ENCODE data around the gene TEX44.

The TEX44 gene

DNA sequence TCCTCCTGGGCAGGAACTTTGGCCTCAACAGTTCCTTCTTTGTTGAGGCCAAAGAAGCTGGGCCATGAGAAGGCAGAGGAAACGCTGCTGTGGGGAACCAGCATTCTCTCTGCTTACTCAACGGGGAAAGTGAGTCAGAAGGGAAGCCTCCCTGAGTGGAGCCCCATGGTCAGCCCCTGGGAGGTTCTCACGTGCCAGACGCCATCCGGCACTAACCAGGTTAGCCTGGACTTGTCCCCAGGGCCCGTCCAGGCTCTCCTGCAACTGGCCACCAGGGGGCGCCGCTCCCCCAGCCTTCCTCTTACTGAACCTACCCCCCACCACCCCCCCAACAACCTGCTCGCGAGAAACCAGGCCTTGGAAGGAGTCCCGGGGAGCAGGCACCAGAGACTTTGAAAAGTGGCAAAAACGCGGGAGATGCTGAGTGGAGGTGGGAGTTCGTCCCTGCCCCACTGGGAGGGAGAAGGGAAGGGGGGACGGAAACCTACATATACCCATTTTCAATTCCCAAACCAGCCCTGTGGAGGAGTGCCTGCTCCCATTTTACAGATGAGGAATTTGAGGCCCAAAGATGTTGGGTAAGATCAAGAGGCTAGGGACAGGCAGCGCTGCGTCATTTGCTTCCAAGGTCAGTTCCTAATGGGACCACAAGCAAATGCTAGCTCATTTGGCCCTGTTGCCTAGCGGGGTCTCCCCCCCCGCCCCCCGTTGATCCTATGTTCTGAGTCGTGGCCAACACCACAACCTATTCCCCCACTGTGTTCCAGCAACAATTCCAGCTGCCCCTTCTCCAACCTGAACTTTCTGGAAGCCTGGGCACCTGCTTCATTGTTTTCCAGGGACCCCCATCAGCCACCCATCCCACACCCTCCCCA is 20.0 kb downstream of the TEX44 start (continued):
- TF ChIP-seq ZNF660 (tag by site-specific recombination; IDR thresholded peaks at IDR 0.05) (0 out of 2 replicates have a peak, but pooled peaks have one; percentile 39), ZXDB (tag by site-specific recombination; IDR thresholded peaks at IDR 0.05) (0 out of 2 replicates have a peak, but pooled peaks have one; percentile 29), ZNF768 (tag by site-specific recombination; IDR thresholded peaks at IDR 0.05) (0 out of 2 replicates have a peak, but pooled peaks have one; percentile 35), ZBTB7A (tag by site-specific recombination; IDR thresholded peaks at IDR 0.05; ENCODE audit: low read depth) (no peak), WT1 (tag by site-specific recombination; IDR thresholded peaks at IDR 0.05) (peak; percentile 47; the same call in 1 of the 2 replicates), ZNF777 (tag by site-specific recombination; IDR thresholded peaks at IDR 0.05; ENCODE audit: borderline replicate concordance) (no peak), ZNF324 (tag by site-specific recombination; IDR thresholded peaks at IDR 0.05) (peak; percentile 54; the same call in 1 of the 2 replicates), SCRT1 (tag by site-specific recombination; IDR thresholded peaks at IDR 0.05; ENCODE audit: borderline replicate concordance) (peak; percentile 65; the same call in 1 of the 2 replicates), ZNF292 (tag by site-specific recombination; IDR thresholded peaks at IDR 0.05; ENCODE audit: borderline replicate concordance, low read depth) (no peak), ZNF2 (tag by site-specific recombination; IDR thresholded peaks at IDR 0.05) (peak; percentile 48; the same call in 1 of the 2 replicates), ZNF501 (tag by site-specific recombination; IDR thresholded peaks at IDR 0.05) (0 out of 2 replicates have a peak, but pooled peaks have one; percentile 19), KLF16 (tag by site-specific recombination; IDR thresholded peaks at IDR 0.05) (no peak), ZNF341 (tag by site-specific recombination; IDR thresholded peaks at IDR 0.05; ENCODE audit: low read depth) (0 out of 2 replicates have a peak, but pooled peaks have one; percentile 27)
- TF ChIP-seq, protein P1, sequence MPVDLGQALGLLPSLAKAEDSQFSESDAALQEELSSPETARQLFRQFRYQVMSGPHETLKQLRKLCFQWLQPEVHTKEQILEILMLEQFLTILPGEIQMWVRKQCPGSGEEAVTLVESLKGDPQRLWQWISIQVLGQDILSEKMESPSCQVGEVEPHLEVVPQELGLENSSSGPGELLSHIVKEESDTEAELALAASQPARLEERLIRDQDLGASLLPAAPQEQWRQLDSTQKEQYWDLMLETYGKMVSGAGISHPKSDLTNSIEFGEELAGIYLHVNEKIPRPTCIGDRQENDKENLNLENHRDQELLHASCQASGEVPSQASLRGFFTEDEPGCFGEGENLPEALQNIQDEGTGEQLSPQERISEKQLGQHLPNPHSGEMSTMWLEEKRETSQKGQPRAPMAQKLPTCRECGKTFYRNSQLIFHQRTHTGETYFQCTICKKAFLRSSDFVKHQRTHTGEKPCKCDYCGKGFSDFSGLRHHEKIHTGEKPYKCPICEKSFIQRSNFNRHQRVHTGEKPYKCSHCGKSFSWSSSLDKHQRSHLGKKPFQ (tag by site-specific recombination; IDR thresholded peaks at IDR 0.05), result no peak
- TF ChIP-seq, protein P2, sequence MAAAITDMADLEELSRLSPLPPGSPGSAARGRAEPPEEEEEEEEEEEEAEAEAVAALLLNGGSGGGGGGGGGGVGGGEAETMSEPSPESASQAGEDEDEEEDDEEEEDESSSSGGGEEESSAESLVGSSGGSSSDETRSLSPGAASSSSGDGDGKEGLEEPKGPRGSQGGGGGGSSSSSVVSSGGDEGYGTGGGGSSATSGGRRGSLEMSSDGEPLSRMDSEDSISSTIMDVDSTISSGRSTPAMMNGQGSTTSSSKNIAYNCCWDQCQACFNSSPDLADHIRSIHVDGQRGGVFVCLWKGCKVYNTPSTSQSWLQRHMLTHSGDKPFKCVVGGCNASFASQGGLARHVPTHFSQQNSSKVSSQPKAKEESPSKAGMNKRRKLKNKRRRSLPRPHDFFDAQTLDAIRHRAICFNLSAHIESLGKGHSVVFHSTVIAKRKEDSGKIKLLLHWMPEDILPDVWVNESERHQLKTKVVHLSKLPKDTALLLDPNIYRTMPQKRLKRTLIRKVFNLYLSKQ (tag by site-specific recombination; IDR thresholded peaks at IDR 0.05; ENCODE audit: borderline replicate concordance), result no peak
- TF ChIP-seq, protein P3, sequence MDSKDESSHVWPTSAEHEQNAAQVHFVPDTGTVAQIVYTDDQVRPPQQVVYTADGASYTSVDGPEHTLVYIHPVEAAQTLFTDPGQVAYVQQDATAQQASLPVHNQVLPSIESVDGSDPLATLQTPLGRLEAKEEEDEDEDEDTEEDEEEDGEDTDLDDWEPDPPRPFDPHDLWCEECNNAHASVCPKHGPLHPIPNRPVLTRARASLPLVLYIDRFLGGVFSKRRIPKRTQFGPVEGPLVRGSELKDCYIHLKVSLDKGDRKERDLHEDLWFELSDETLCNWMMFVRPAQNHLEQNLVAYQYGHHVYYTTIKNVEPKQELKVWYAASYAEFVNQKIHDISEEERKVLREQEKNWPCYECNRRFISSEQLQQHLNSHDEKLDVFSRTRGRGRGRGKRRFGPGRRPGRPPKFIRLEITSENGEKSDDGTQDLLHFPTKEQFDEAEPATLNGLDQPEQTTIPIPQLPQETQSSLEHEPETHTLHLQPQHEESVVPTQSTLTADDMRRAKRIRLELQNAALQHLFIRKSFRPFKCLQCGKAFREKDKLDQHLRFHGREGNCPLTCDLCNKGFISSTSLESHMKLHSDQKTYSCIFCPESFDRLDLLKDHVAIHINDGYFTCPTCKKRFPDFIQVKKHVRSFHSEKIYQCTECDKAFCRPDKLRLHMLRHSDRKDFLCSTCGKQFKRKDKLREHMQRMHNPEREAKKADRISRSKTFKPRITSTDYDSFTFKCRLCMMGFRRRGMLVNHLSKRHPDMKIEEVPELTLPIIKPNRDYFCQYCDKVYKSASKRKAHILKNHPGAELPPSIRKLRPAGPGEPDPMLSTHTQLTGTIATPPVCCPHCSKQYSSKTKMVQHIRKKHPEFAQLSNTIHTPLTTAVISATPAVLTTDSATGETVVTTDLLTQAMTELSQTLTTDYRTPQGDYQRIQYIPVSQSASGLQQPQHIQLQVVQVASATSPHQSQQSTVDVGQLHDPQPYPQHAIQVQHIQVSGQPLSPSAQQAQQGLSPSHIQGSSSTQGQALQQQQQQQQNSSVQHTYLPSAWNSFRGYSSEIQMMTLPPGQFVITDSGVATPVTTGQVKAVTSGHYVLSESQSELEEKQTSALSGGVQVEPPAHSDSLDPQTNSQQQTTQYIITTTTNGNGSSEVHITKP (tag by site-specific recombination; IDR thresholded peaks at IDR 0.05), result 0 out of 2 replicates have a peak, but pooled peaks have one; percentile 9
- TF ChIP-seq, protein P4, sequence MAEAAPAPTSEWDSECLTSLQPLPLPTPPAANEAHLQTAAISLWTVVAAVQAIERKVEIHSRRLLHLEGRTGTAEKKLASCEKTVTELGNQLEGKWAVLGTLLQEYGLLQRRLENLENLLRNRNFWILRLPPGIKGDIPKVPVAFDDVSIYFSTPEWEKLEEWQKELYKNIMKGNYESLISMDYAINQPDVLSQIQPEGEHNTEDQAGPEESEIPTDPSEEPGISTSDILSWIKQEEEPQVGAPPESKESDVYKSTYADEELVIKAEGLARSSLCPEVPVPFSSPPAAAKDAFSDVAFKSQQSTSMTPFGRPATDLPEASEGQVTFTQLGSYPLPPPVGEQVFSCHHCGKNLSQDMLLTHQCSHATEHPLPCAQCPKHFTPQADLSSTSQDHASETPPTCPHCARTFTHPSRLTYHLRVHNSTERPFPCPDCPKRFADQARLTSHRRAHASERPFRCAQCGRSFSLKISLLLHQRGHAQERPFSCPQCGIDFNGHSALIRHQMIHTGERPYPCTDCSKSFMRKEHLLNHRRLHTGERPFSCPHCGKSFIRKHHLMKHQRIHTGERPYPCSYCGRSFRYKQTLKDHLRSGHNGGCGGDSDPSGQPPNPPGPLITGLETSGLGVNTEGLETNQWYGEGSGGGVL (tag by site-specific recombination; IDR thresholded peaks at IDR 0.05), result peak; percentile 54
- TF ChIP-seq, protein P5, sequence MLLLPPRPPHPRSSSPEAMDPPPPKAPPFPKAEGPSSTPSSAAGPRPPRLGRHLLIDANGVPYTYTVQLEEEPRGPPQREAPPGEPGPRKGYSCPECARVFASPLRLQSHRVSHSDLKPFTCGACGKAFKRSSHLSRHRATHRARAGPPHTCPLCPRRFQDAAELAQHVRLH (tag by site-specific recombination; IDR thresholded peaks at IDR 0.05), result peak; percentile 79; the same call in 1 of the 2 replicates
- TF ChIP-seq, protein P6, sequence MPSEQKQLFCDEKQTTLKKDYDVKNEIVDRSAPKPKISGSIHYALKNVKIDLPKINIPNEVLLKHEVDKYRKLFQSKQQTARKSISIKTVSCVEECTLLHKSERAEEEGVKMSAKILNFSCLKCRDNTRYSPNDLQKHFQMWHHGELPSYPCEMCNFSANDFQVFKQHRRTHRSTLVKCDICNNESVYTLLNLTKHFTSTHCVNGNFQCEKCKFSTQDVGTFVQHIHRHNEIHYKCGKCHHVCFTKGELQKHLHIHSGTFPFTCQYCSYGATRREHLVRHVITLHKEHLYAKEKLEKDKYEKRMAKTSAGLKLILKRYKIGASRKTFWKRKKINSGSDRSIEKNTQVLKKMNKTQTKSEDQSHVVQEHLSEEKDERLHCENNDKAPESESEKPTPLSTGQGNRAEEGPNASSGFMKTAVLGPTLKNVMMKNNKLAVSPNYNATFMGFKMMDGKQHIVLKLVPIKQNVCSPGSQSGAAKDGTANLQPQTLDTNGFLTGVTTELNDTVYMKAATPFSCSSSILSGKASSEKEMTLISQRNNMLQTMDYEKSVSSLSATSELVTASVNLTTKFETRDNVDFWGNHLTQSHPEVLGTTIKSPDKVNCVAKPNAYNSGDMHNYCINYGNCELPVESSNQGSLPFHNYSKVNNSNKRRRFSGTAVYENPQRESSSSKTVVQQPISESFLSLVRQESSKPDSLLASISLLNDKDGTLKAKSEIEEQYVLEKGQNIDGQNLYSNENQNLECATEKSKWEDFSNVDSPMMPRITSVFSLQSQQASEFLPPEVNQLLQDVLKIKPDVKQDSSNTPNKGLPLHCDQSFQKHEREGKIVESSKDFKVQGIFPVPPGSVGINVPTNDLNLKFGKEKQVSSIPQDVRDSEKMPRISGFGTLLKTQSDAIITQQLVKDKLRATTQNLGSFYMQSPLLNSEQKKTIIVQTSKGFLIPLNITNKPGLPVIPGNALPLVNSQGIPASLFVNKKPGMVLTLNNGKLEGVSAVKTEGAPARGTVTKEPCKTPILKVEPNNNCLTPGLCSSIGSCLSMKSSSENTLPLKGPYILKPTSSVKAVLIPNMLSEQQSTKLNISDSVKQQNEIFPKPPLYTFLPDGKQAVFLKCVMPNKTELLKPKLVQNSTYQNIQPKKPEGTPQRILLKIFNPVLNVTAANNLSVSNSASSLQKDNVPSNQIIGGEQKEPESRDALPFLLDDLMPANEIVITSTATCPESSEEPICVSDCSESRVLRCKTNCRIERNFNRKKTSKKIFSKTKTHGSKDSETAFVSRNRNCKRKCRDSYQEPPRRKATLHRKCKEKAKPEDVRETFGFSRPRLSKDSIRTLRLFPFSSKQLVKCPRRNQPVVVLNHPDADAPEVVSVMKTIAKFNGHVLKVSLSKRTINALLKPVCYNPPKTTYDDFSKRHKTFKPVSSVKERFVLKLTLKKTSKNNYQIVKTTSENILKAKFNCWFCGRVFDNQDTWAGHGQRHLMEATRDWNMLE (tag by site-specific recombination; conservative IDR thresholded peaks at IDR 0.05; ENCODE audit: low read depth), result no peak
